GM21526 (cell line): ENCODE measurements around the gene TEFM.
A peak's percentile ranks its signal among the peaks of the same experiment; 100 is the strongest.
"Not testable (repeated sequence)": the region's sequence is repeated elsewhere in the genome, so short reads cannot be mapped to it uniquely, and the experiment has no call there.

ENCODE experiments used
- ATAC-seq: cut with Tn5 transposase; IDR thresholded peaks from one replicate; pipeline ENCODE4 v1.9.1; 2021; ENCODE audit warnings: moderate library complexity; ENCODE audit not compliant: unreplicated experiment, low FRiP score

TEFM gene

GRCh38 chr17:30921544-30922196 is 15.6 kb upstream of the TEFM start, which contains the start of gene ADAP2:
Gene ADAP2 (plus strand): TSS chr17:30921945. CDS start chr17:30922015, 70 bp downstream.
- no peak for ATAC-seq

- ATAC-seq: no peak
Observed at GRCh38 chr17:30920683-30921543, 14.9 kb upstream of the TEFM start.

GRCh38 chr17:30920282-30920681 is 14.2 kb upstream of the TEFM start:
- ATAC-seq: no peak

GRCh38 chr17:30917050-30917449 is 11.0 kb upstream of the TEFM start:
- no peak for ATAC-seq

GRCh38 chr17:30915833-30916611 is 10.0 kb upstream of the TEFM start:
- ATAC-seq: no peak

- no peak for ATAC-seq
Observed at GRCh38 chr17:30913955-30914354, 7.9 kb upstream of the TEFM start.

- not testable (repeated sequence) for ATAC-seq
Observed at GRCh38 chr17:30910151-30910550, 4.1 kb upstream of the TEFM start.

- no peak for ATAC-seq
Observed at GRCh38 chr17:30908717-30909420, 2.8 kb upstream of the TEFM start.

- ATAC-seq: peak; percentile 37
Observed at GRCh38 chr17:30905742-30906100, 317 bp downstream of the TEFM start.

GRCh38 chr17:30897311-30897710 is 8.7 kb downstream of the TEFM start:
- no peak for ATAC-seq

GRCh38 chr17:30894236-30894635 is 11.8 kb downstream of the TEFM start:
- no peak for ATAC-seq

- no peak for ATAC-seq
Observed at GRCh38 chr17:30886187-30886586, 19.9 kb downstream of the TEFM start.

GRCh38 chr17:30869005-30869404 is 37.0 kb downstream of the TEFM start:
- ATAC-seq: no peak

GRCh38 chr17:30864636-30865035 is 41.4 kb downstream of the TEFM start:
- no peak for ATAC-seq

GRCh38 chr17:30858556-30859250 is 47.3 kb downstream of the TEFM start:
- no peak for ATAC-seq

GRCh38 chr17:30854146-30854545 is 51.9 kb downstream of the TEFM start:
- ATAC-seq: no peak
